Loucy (cell line): ENCODE results near the gene ITGB5.

Experiments used
- EZH2phosphoT487 ChIP-seq: fragments of 200-600 bp; IDR thresholded peaks from 2 replicates; pipeline ENCODE4 v1.6.1; 2018; ENCODE audit warnings: antibody characterized with exemption, mild to moderate bottlenecking, moderate library complexity, borderline replicate concordance
- TF ChIP-seq, protein P1 (sequence below): fragments of 200-600 bp; sonication (generic); conservative IDR thresholded peaks from 2 replicates; pipeline ENCODE4 v1.5.1; 2014; ENCODE audit warnings: mild to moderate bottlenecking, antibody characterized with exemption, low read length

DNA sequence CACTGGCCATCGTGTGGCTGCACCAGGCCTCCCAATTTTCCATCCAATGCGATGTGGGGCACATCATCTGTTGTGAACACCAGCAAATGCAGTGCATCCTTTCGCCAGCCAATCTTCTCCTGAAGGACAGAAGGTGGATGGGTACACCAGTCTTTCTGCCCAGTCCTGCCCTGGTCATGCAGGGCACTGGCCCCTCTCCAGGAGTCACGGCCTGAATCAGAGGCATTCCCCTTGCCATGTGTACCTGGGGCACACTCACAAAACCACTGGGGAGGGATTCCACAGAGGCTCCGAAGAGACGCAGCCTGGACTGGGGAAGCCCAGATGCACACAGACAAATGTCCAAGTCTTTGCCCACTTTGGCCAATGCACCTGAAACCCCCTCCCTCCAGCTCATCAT lies 65.8 kb downstream of the ITGB5 start:
- no peak for TF ChIP-seq EZH2phosphoT487
- TF ChIP-seq, protein P1, sequence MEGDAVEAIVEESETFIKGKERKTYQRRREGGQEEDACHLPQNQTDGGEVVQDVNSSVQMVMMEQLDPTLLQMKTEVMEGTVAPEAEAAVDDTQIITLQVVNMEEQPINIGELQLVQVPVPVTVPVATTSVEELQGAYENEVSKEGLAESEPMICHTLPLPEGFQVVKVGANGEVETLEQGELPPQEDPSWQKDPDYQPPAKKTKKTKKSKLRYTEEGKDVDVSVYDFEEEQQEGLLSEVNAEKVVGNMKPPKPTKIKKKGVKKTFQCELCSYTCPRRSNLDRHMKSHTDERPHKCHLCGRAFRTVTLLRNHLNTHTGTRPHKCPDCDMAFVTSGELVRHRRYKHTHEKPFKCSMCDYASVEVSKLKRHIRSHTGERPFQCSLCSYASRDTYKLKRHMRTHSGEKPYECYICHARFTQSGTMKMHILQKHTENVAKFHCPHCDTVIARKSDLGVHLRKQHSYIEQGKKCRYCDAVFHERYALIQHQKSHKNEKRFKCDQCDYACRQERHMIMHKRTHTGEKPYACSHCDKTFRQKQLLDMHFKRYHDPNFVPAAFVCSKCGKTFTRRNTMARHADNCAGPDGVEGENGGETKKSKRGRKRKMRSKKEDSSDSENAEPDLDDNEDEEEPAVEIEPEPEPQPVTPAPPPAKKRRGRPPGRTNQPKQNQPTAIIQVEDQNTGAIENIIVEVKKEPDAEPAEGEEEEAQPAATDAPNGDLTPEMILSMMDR = no peak
